ENCODE results near the gene ZMIZ2. TPM values are rescaled to one million over a fixed set of nuclear protein-coding genes. Genes with fewer than 3 reads are reported as not detected.

The ZMIZ2 gene
- total RNA-seq, 2 donors from 2014 or later: 85.6 to 98.2 TPM

- H3K9ac ChIP-seq (ENCODE audit: extremely low read depth, low read length, poor library complexity, severe bottlenecking): no peak overlapping the region
- TF ChIP-seq, protein P1, sequence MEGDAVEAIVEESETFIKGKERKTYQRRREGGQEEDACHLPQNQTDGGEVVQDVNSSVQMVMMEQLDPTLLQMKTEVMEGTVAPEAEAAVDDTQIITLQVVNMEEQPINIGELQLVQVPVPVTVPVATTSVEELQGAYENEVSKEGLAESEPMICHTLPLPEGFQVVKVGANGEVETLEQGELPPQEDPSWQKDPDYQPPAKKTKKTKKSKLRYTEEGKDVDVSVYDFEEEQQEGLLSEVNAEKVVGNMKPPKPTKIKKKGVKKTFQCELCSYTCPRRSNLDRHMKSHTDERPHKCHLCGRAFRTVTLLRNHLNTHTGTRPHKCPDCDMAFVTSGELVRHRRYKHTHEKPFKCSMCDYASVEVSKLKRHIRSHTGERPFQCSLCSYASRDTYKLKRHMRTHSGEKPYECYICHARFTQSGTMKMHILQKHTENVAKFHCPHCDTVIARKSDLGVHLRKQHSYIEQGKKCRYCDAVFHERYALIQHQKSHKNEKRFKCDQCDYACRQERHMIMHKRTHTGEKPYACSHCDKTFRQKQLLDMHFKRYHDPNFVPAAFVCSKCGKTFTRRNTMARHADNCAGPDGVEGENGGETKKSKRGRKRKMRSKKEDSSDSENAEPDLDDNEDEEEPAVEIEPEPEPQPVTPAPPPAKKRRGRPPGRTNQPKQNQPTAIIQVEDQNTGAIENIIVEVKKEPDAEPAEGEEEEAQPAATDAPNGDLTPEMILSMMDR (conservative IDR thresholded peaks at IDR 0.05): no peak
- 93 to 100% methylated on average over 2 to 10 of the region's 10 CpGs for WGBS, 2 experiments (ENCODE audit: insufficient coverage in 1 of 2, insufficient read length in 1 of 2)
- H3K27me3 ChIP-seq (ENCODE audit: control insufficient read depth, insufficient read depth, low read length, poor library complexity, severe bottlenecking): no peaks in the 10 kb centered on the region
- H3K4me3 ChIP-seq (ENCODE audit: low read length): no peak overlapping the region
- no peak overlapping the region for H3K27ac ChIP-seq (ENCODE audit: low read depth, low read length)
- H3K4me1 Mint-ChIP-seq: no peaks in the 10 kb centered on the region
- H3K27me3 Mint-ChIP-seq (ENCODE audit: insufficient read depth): no peaks in the 10 kb centered on the region
- no peaks in the 10 kb centered on the region for H3K4me1 ChIP-seq (ENCODE audit: control insufficient read depth, insufficient read depth, low read length)
- no peak for DNase-seq
- H3K9me3 ChIP-seq (ENCODE audit: control insufficient read depth, low read length): no peaks in the 10 kb centered on the region
- no peak overlapping the region for H3K27ac Mint-ChIP-seq
- H3K9me3 Mint-ChIP-seq: no peaks in the 10 kb centered on the region
- no peak overlapping the region for H3K4me3 Mint-ChIP-seq
- H3K36me3 ChIP-seq (ENCODE audit: control insufficient read depth, insufficient read depth, low read length): peaks cover 5% of the 10 kb centered on the region
- H3K36me3 Mint-ChIP-seq (ENCODE audit: low read depth): peaks cover 25% of the 10 kb centered on the region
Measured at GRCh38 chr7:44757311-44757710, 8.7 kb downstream of the ZMIZ2 start.

DNA sequence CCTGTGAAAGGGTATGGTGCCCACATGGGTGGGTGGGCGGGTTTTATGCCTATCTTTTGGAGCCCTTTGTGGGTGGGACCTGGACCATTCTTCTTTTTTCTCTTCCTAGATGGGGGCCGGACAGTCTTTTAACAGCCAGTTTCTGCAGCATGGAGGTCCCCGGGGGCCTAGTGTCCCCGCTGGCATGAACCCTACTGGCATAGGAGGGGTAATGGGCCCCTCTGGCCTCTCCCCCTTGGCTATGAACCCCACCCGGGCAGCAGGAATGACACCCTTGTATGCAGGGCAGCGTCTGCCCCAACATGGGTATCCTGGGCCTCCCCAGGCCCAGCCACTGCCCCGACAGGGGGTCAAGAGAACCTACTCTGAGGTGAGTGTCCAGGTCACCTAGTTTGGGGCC is 9.1 kb downstream of the ZMIZ2 start:
- H3K27me3 Mint-ChIP-seq (ENCODE audit: insufficient read depth): no peaks in the 10 kb centered on the region
- H3K27ac ChIP-seq (ENCODE audit: low read depth, low read length): no peak overlapping the region
- H3K27me3 ChIP-seq (ENCODE audit: control insufficient read depth, insufficient read depth, low read length, poor library complexity, severe bottlenecking): no peaks in the 10 kb centered on the region
- WGBS, 2 experiments (ENCODE audit: insufficient coverage in 1 of 2, insufficient read length in 1 of 2): 89 to 100% methylated on average over 1 to 7 of the region's 7 CpGs
- H3K36me3 Mint-ChIP-seq (ENCODE audit: low read depth): peaks cover 27% of the 10 kb centered on the region
- no peak for DNase-seq
- peaks cover 6% of the 10 kb centered on the region for H3K36me3 ChIP-seq (ENCODE audit: control insufficient read depth, insufficient read depth, low read length)
- H3K4me3 ChIP-seq (ENCODE audit: low read length): no peak overlapping the region
- no peaks in the 10 kb centered on the region for H3K4me1 Mint-ChIP-seq
- H3K9me3 ChIP-seq (ENCODE audit: control insufficient read depth, low read length): no peaks in the 10 kb centered on the region
- H3K4me3 Mint-ChIP-seq: no peak overlapping the region
- no peak overlapping the region for H3K9ac ChIP-seq (ENCODE audit: extremely low read depth, low read length, poor library complexity, severe bottlenecking)
- TF ChIP-seq, protein P1 (conservative IDR thresholded peaks at IDR 0.05): no peak
- H3K27ac Mint-ChIP-seq: no peak overlapping the region
- no peaks in the 10 kb centered on the region for H3K4me1 ChIP-seq (ENCODE audit: control insufficient read depth, insufficient read depth, low read length)
- no peaks in the 10 kb centered on the region for H3K9me3 Mint-ChIP-seq

DNA sequence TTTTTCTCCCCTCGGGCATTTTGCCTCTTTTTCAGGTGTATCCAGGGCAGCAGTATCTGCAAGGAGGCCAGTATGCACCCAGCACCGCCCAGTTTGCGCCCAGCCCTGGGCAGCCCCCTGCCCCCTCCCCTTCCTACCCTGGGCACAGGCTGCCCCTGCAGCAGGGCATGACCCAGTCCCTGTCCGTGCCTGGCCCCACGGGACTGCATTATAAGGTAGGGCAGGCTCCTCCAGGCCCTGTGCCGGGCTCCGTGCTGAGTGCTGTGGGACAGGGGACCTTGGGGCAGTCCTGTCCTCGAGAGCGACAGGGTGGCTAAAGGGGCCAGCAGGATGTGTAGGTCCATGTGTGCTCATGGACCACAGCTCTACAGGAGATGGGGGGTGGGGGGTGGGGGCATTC is 10.6 kb downstream of the ZMIZ2 start:
- Mint-ChIP-seq H3K4me3 (no peak overlapping the region), H3K27me3 (ENCODE audit: insufficient read depth) (no peaks in the 10 kb centered on the region), H3K36me3 (ENCODE audit: low read depth) (peaks cover 37% of the 10 kb centered on the region), H3K4me1 (no peaks in the 10 kb centered on the region), H3K27ac (no peak overlapping the region), H3K9me3 (no peaks in the 10 kb centered on the region)
- H3K36me3 ChIP-seq (ENCODE audit: control insufficient read depth, insufficient read depth, low read length): peaks cover 16% of the 10 kb centered on the region
- no peak overlapping the region for H3K4me3 ChIP-seq (ENCODE audit: low read length)
- H3K4me1 ChIP-seq (ENCODE audit: control insufficient read depth, insufficient read depth, low read length): no peaks in the 10 kb centered on the region
- H3K9ac ChIP-seq (ENCODE audit: extremely low read depth, low read length, poor library complexity, severe bottlenecking): no peak overlapping the region
- no peak overlapping the region for H3K27ac ChIP-seq (ENCODE audit: low read depth, low read length)
- H3K9me3 ChIP-seq (ENCODE audit: control insufficient read depth, low read length): no peaks in the 10 kb centered on the region
- WGBS, 2 experiments (ENCODE audit: insufficient coverage in 1 of 2, insufficient read length in 1 of 2): 96 to 97% methylated on average over 6 to 9 of the region's 9 CpGs
- TF ChIP-seq, protein P1 (conservative IDR thresholded peaks at IDR 0.05): no peak
- H3K27me3 ChIP-seq (ENCODE audit: control insufficient read depth, insufficient read depth, low read length, poor library complexity, severe bottlenecking): no peaks in the 10 kb centered on the region
- DNase-seq: no peak
